ENCODE measurements around the gene ZNF580. TPM values are rescaled to one million over a fixed set of nuclear protein-coding genes. Genes with fewer than 3 reads are reported as not detected.

Gene ZNF580
- total and polyA plus RNA-seq, 9 of the 15 experiments (the other 6 are each of a cell fraction or from before 2014, with no cell fraction given), result 2.3 to 47.4 (median 6.0) TPM

- no peak for TF ChIP-seq ZMIZ1 (IDR thresholded peaks at IDR 0.05; ENCODE audit: low read depth in 2 of 2, low read length in 2 of 2)
- no peak for TF ChIP-seq ZNF696 (CRISPR knock-in tag; conservative IDR thresholded peaks at IDR 0.05)
- peak in 2 of 3 experiments; percentile 50 to 83; a peak in 1 of 6 replicates for TF ChIP-seq ZBTB11 (CRISPR knock-in tag; IDR thresholded peaks at IDR 0.05)
- TF ChIP-seq PTTG1 (tag; IDR thresholded peaks at IDR 0.05; ENCODE audit: low read depth), result no peak
- TF ChIP-seq ELF2 (CRISPR knock-in tag; IDR thresholded peaks at IDR 0.05), result peak; percentile 68; the same call in 1 of the 2 replicates
- no peak for TF ChIP-seq ZFP30 (CRISPR knock-in tag; IDR thresholded peaks at IDR 0.05; ENCODE audit: borderline replicate concordance)
- TF ChIP-seq HDAC1 (IDR thresholded peaks at IDR 0.05), result peak in 1 of 2 experiments; percentile 90; a peak in 2 of 4 replicates
- TF ChIP-seq TFAM (CRISPR knock-in tag; conservative IDR thresholded peaks at IDR 0.05), result no peak
- peak; percentile 86 to 89; a peak in 3 of 4 replicates for TF ChIP-seq SIN3A (IDR thresholded peaks at IDR 0.05; ENCODE audit: borderline replicate concordance in 2 of 2, control insufficient read depth in 1 of 2, low read depth in 2 of 2, low read length in 2 of 2)
- no peak for TF ChIP-seq RCOR1 (IDR thresholded peaks at IDR 0.05; ENCODE audit: borderline replicate concordance in 1 of 2, low read depth in 2 of 2, low read length in 2 of 2)
- TF ChIP-seq CCAR2 (IDR thresholded peaks at IDR 0.05; ENCODE audit: low read depth, low read length), result no peak
- no peak for TF ChIP-seq TCFL5 (CRISPR knock-in tag; conservative IDR thresholded peaks at IDR 0.05)
- no peak; the same call in 1 of the 2 replicates for TF ChIP-seq NR2F6 (CRISPR knock-in tag; IDR thresholded peaks at IDR 0.05)
- TF ChIP-seq SRSF3 (IDR thresholded peaks at IDR 0.05; ENCODE audit: insufficient read depth, low read length), result no peak
- no peak for TF ChIP-seq LARP7 (IDR thresholded peaks at IDR 0.05)
- no peak for TF ChIP-seq DIDO1 (tag; IDR thresholded peaks at IDR 0.05; ENCODE audit: low read depth)
- 0 out of 2 replicates have a peak, but pooled peaks have one; percentile 44 for TF ChIP-seq TARDBP (IDR thresholded peaks at IDR 0.05)
- no peak; the same call in 1 of the 2 replicates for TF ChIP-seq STAG1 (CRISPR knock-in tag; IDR thresholded peaks at IDR 0.05; ENCODE audit: borderline replicate concordance)
- no peak for TF ChIP-seq ZNF316 (IDR thresholded peaks at IDR 0.05)
- TF ChIP-seq RBM39 (optimal IDR thresholded peaks at IDR 0.05; ENCODE audit: low read depth, low read length), result no peak
- no peak for TF ChIP-seq MAFK (IDR thresholded peaks at IDR 0.05; ENCODE audit: low read length)
Observed at GRCh38 chr19:55654868-55655647, 14.3 kb downstream of the ZNF580 start, which contains the start of gene U2AF2 (continued).
